Neural cell (in vitro differentiated cells): ENCODE results near the gene IQSEC1. TPM values are rescaled to one million over a fixed set of nuclear protein-coding genes. Genes with fewer than 3 reads are reported as not detected.

Experiments used
- H2AFZ ChIP-seq: fragments of 200-600, 300-800 bp; sonication (generic), shearing (Covaris generic); 2 replicates; pipeline ENCODE4 v1.6.0; 2014; ENCODE audit warnings: low read depth, mild to moderate bottlenecking, antibody characterized with exemption, low read length, moderate library complexity
- H3F3A ChIP-seq: fragments of 200-600 bp; shearing (Covaris generic); 2 replicates; pipeline ENCODE4 v1.6.1; 2016; ENCODE audit warnings: mild to moderate bottlenecking, moderate library complexity, mixed read lengths, antibody characterized with exemption, low read length; ENCODE audit not compliant: insufficient read depth, poor library complexity, severe bottlenecking
- H3K27ac ChIP-seq: fragments of 200-600, 300-800 bp; sonication (generic), shearing (Covaris generic); 2 replicates; pipeline ENCODE4 v1.5.1; 2014; ENCODE audit warnings: mild to moderate bottlenecking, low read length, moderate library complexity
- H3K27me3 ChIP-seq: fragments of 300-800, 200-600 bp; sonication (generic), shearing (Covaris generic); 2 replicates; pipeline ENCODE4 v1.6.0; 2014; ENCODE audit warnings: mild to moderate bottlenecking, low read depth, low read length, moderate library complexity; ENCODE audit not compliant: insufficient read depth
- H3K36me3 ChIP-seq: fragments of 300-800, 200-600 bp; sonication (generic), shearing (Covaris generic); 2 replicates; pipeline ENCODE4 v1.5.1; 2014; ENCODE audit warnings: mild to moderate bottlenecking, antibody characterized with exemption, low read length, moderate library complexity; ENCODE audit not compliant: insufficient read depth
- H3K4me2 ChIP-seq: fragments of 300-800, 200-600 bp; sonication (generic), shearing (Covaris generic); 2 replicates; pipeline ENCODE4 v1.6.0; 2014; ENCODE audit warnings: mild to moderate bottlenecking, low read length
- H3K4me3 ChIP-seq: fragments of 300-800, 200-600 bp; sonication (generic), shearing (Covaris generic); 2 replicates; pipeline ENCODE4 v1.5.1; 2014; ENCODE audit warnings: mild to moderate bottlenecking, low read length, moderate library complexity
- H3K79me2 ChIP-seq: fragments of 200-600 bp; shearing (Covaris generic); replicated peaks from 2 replicates; pipeline ENCODE4 v1.6.0; 2014; ENCODE audit warnings: mild to moderate bottlenecking, low read length, moderate library complexity; ENCODE audit not compliant: insufficient read depth
- H3K9ac ChIP-seq: fragments of 300-800, 200-600 bp; sonication (generic), shearing (Covaris generic); 2 replicates; pipeline ENCODE4 v1.6.1; 2016; ENCODE audit warnings: mild to moderate bottlenecking, low read length, mixed read lengths
- H3K9me2 ChIP-seq: fragments of 200-600 bp; shearing (Covaris generic); 2 replicates; pipeline ENCODE4 v1.6.1; 2016; ENCODE audit warnings: mild to moderate bottlenecking, low read length, mixed read lengths; ENCODE audit not compliant: insufficient read depth
- H3K9me3 ChIP-seq: fragments of 200-600, 300-800 bp; sonication (generic), shearing (Covaris generic); 2 replicates; pipeline ENCODE4 v1.6.1; 2016; ENCODE audit warnings: mild to moderate bottlenecking, mixed run types, low read length, moderate library complexity, mixed read lengths
- H4K20me1 ChIP-seq: fragments of 200-600 bp; shearing (Covaris generic); 2 replicates; pipeline ENCODE4 v1.6.1; 2016; ENCODE audit warnings: mild to moderate bottlenecking, mixed run types; ENCODE audit not compliant: insufficient read depth
- EP300 ChIP-seq: fragments of 450-650 bp; conservative IDR thresholded peaks from 2 replicates; pipeline ENCODE4 v1.6.1; 2014; ENCODE audit warnings: antibody characterized with exemption, mild to moderate bottlenecking, moderate library complexity; ENCODE audit not compliant: poor library complexity, severe bottlenecking
- EZH2 ChIP-seq: fragments of 200-600, 300-800 bp; shearing (Covaris generic), sonication (generic); IDR thresholded peaks from 2 replicates; pipeline ENCODE4 v1.6.1; 2014; ENCODE audit warnings: antibody characterized with exemption, low read length, borderline replicate concordance, mild to moderate bottlenecking; ENCODE audit not compliant: insufficient read depth, poor library complexity, severe bottlenecking
- MXI1 ChIP-seq: fragments of 450-650 bp; conservative IDR thresholded peaks from 2 replicates; pipeline ENCODE4 v1.6.1; 2014; ENCODE audit warnings: antibody characterized with exemption, mild to moderate bottlenecking; ENCODE audit not compliant: poor library complexity, severe bottlenecking
- POLR2AphosphoS5 ChIP-seq: IDR thresholded peaks from 2 replicates; pipeline ENCODE4 v1.6.1; 2012
- RAD21 ChIP-seq: fragments of 450-650 bp; conservative IDR thresholded peaks from 2 replicates; pipeline ENCODE4 v1.6.1; 2014; ENCODE audit warnings: antibody characterized with exemption, mild to moderate bottlenecking, moderate library complexity
- SMC3 ChIP-seq: fragments of 450-650 bp; conservative IDR thresholded peaks from 2 replicates; pipeline ENCODE4 v1.6.1; 2014; ENCODE audit warnings: antibody characterized with exemption, mild to moderate bottlenecking, moderate library complexity; ENCODE audit not compliant: poor library complexity
- TAF1 ChIP-seq: IDR thresholded peaks from 2 replicates; pipeline ENCODE4 v1.6.1; 2012; ENCODE audit warnings: low read depth
- polyA plus RNA-seq: library from polyadenylated mRNA; depleted of rRNA; stranded (reverse); fragments of >200 nt; gene quantifications from 2 replicates; pipeline ENCODE4 v1.2.3, GENCODE V29; 2014
- TF ChIP-seq, protein P1 (sequence below): fragments of 450-650 bp; IDR thresholded peaks from 2 replicates; pipeline ENCODE4 v1.5.1; 2014; ENCODE audit warnings: antibody characterized with exemption, mild to moderate bottlenecking, moderate library complexity; ENCODE audit not compliant: poor library complexity, severe bottlenecking
- TF ChIP-seq, protein P2 (sequence below): IDR thresholded peaks from 2 replicates; pipeline ENCODE4 v1.6.1; 2012; ENCODE audit warnings: borderline replicate concordance

IQSEC1 gene
- polyA plus RNA-seq, 1 donor from 2014 or later, result 6.0 TPM

DNA sequence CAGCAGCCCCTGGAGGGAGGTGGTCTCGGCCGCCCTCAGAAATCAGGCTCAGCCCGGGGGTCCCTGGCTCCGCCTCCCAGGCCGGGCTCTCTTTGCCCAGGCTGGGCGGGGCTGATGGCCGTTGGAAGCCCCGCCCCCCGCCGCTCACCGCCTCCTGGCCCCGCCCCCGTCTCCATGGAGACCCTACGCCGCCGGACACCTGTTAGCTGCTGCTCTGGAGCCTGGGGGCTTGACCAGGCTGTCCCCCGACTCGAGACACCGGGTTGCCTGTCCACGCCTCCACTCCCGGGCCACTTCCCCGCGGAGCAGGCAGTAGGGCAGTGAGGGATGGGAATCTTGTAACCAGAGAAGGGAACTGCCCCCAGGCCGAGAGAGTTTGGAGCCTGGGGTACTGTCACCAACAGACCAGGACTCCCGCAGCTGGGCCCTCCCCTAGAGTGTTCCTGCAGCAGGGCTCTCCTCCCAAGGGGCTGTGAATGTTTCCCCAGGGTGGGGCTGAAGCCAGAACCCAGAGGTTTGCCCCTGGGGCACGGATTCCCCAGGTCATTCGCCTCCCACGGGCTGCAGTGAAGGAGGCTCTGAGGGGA, 204.1 kb downstream of the IQSEC1 start:
- Histone ChIP-seq H4K20me1 (no peaks in the 10 kb centered on the region), H2AFZ (no peak overlapping the region), H3K36me3 (no peaks in the 10 kb centered on the region), H3K4me3 (peak overlapping the region; percentile 49), H3K9me3 (no peaks in the 10 kb centered on the region), H3K27ac (no peak overlapping the region), H3K4me2 (no peak overlapping the region), H3K9me2 (no peaks in the 10 kb centered on the region), H3K79me2 (no peaks in the 10 kb centered on the region), H3K27me3 (no peaks in the 10 kb centered on the region), H3F3A (no peaks in the 10 kb centered on the region), H3K9ac (no peak overlapping the region)
- TF ChIP-seq MXI1, result no peak
- no peak for TF ChIP-seq EZH2
- no peak for TF ChIP-seq SMC3
- TF ChIP-seq, protein P1, sequence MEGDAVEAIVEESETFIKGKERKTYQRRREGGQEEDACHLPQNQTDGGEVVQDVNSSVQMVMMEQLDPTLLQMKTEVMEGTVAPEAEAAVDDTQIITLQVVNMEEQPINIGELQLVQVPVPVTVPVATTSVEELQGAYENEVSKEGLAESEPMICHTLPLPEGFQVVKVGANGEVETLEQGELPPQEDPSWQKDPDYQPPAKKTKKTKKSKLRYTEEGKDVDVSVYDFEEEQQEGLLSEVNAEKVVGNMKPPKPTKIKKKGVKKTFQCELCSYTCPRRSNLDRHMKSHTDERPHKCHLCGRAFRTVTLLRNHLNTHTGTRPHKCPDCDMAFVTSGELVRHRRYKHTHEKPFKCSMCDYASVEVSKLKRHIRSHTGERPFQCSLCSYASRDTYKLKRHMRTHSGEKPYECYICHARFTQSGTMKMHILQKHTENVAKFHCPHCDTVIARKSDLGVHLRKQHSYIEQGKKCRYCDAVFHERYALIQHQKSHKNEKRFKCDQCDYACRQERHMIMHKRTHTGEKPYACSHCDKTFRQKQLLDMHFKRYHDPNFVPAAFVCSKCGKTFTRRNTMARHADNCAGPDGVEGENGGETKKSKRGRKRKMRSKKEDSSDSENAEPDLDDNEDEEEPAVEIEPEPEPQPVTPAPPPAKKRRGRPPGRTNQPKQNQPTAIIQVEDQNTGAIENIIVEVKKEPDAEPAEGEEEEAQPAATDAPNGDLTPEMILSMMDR, result no peak
- no peak for TF ChIP-seq EP300
- TF ChIP-seq TAF1, result no peak
- TF ChIP-seq POLR2AphosphoS5, result no peak
- TF ChIP-seq, protein P2, sequence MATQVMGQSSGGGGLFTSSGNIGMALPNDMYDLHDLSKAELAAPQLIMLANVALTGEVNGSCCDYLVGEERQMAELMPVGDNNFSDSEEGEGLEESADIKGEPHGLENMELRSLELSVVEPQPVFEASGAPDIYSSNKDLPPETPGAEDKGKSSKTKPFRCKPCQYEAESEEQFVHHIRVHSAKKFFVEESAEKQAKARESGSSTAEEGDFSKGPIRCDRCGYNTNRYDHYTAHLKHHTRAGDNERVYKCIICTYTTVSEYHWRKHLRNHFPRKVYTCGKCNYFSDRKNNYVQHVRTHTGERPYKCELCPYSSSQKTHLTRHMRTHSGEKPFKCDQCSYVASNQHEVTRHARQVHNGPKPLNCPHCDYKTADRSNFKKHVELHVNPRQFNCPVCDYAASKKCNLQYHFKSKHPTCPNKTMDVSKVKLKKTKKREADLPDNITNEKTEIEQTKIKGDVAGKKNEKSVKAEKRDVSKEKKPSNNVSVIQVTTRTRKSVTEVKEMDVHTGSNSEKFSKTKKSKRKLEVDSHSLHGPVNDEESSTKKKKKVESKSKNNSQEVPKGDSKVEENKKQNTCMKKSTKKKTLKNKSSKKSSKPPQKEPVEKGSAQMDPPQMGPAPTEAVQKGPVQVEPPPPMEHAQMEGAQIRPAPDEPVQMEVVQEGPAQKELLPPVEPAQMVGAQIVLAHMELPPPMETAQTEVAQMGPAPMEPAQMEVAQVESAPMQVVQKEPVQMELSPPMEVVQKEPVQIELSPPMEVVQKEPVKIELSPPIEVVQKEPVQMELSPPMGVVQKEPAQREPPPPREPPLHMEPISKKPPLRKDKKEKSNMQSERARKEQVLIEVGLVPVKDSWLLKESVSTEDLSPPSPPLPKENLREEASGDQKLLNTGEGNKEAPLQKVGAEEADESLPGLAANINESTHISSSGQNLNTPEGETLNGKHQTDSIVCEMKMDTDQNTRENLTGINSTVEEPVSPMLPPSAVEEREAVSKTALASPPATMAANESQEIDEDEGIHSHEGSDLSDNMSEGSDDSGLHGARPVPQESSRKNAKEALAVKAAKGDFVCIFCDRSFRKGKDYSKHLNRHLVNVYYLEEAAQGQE, result no peak
- no peak for TF ChIP-seq RAD21

DNA sequence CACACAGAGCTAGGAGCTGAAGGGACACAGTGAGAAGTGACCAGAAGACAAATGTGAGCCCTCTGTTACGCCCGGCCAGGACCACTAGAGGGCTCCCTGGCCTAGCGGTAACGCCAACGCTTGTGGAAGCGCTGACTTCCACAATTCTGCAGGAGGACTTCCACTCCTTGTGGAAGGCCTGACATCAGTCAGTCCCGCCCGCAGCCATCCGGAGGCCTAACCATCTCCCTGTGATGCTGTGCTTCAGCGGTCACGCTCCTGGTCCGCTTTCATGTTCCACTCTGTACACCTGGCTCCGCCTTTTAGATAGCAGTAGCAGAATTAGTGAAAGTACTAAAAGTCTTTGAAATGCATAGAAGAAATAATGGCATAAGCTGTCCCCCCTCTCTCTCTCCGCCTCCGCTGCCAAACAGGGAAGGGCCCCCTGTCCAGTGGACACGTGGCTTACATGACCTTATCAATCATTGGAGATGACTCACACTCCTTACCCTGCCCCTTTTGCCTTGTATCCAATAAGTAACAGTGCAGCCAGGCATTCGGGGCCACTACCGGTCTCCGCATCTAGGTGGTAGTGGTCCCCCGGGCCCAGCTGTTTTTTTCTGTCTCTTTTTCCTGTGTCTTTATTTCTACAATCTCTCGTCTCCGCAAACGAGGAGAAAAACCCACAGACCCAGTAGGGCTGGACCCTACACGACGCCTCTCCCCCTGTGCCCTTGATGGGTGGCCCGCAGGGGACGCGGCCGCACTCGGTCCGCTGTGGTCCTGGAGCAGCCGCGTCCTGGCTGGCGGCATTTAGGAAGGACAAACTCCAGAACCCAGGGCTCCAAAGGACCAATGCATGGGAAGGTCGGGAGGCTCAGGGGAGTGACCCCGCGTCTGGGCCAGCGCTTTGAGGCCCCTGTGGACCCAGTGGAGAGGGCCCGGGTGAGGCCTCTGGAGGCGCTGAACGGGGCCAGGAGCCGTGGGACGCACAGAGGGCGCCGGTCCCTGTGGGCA, 204.9 kb downstream of the IQSEC1 start:
- H3K9ac ChIP-seq, result no peak overlapping the region

More for the DNA sequence above, 204.9 kb downstream of the IQSEC1 start:
- no peak for TF ChIP-seq EP300
- TF ChIP-seq EZH2, result no peak
- peak; percentile 91 for TF ChIP-seq RAD21
- TF ChIP-seq TAF1, result no peak
- TF ChIP-seq, protein P1, result peak; percentile 94
- peak; percentile 90 for TF ChIP-seq SMC3
- no peaks in the 10 kb centered on the region for H3K9me2 ChIP-seq
- H4K20me1 ChIP-seq, result no peaks in the 10 kb centered on the region
- no peaks in the 10 kb centered on the region for H3K27me3 ChIP-seq
- H3K4me2 ChIP-seq, result no peak overlapping the region
- H3K9me3 ChIP-seq, result no peaks in the 10 kb centered on the region
- peak overlapping the region; percentile 49 for H3K4me3 ChIP-seq
- H3F3A ChIP-seq, result no peaks in the 10 kb centered on the region
- no peaks in the 10 kb centered on the region for H3K79me2 ChIP-seq
- no peak overlapping the region for H3K27ac ChIP-seq
- H3K36me3 ChIP-seq, result no peaks in the 10 kb centered on the region
- H2AFZ ChIP-seq, result no peak overlapping the region
